Lung (tissue), 12 donors: ENCODE data around the gene TMIGD2. TPM values are rescaled to one million over a fixed set of nuclear protein-coding genes. Genes with fewer than 3 reads are reported as not detected.

Source experiments
- ATAC-seq: fragments of 200-7000 bp; cut with Tn5 transposase; one replicate; pipeline ENCODE4 v1.9.1; 2020; ENCODE audit warnings: moderate number of reproducible peaks; ENCODE audit not compliant: insufficient read depth, low FRiP score
- DNase-seq, 3 donors: peaks; one replicate each; pipeline ENCODE4 v3.0.0-alpha.2; 2013 to 2017
- H3K27ac ChIP-seq, 2 donors: one replicate each; pipeline ENCODE4 v1.5.1; 2013; ENCODE audit warnings: mild to moderate bottlenecking in 2 of 2, moderate library complexity in 2 of 2, control low read depth in 1 of 2, inconsistent platforms in 1 of 2, low read depth in 1 of 2, low read length in 1 of 2
- H3K27me3 ChIP-seq, 3 donors: one replicate each; pipeline ENCODE4 v1.5.1; 2013; ENCODE audit warnings: low read length in 2 of 3; ENCODE audit not compliant: control insufficient read depth in 3 of 3, insufficient read depth in 3 of 3
- H3K36me3 ChIP-seq, 4 donors: one replicate each; pipeline ENCODE4 v1.5.1; 2013; ENCODE audit warnings: low read length in 4 of 4, mild to moderate bottlenecking in 1 of 4, moderate library complexity in 1 of 4; ENCODE audit not compliant: control insufficient read depth in 4 of 4, insufficient read depth in 4 of 4
- H3K4me1 ChIP-seq, 5 donors: one replicate each; pipeline ENCODE4 v1.5.1; 2013; ENCODE audit warnings: low read length in 5 of 5, mild to moderate bottlenecking in 2 of 5, moderate library complexity in 1 of 5; ENCODE audit not compliant: control insufficient read depth in 5 of 5, insufficient read depth in 5 of 5
- H3K4me3 ChIP-seq: one replicate; pipeline ENCODE4 v1.5.1; 2013; ENCODE audit warnings: mild to moderate bottlenecking, control low read depth, moderate library complexity
- H3K9ac ChIP-seq, 2 donors: one replicate each; pipeline ENCODE4 v1.5.1; 2013; ENCODE audit warnings: low read length in 2 of 2, control low read depth in 1 of 2; ENCODE audit not compliant: insufficient read depth in 1 of 2
- H3K9me3 ChIP-seq, 4 donors: one replicate each; pipeline ENCODE4 v1.5.1; 2013; ENCODE audit warnings: low read length in 3 of 4, mild to moderate bottlenecking in 1 of 4, moderate library complexity in 1 of 4; ENCODE audit not compliant: control insufficient read depth in 4 of 4, insufficient read depth in 3 of 4
- CTCF ChIP-seq: IDR thresholded peaks from 2 replicates; pipeline ENCODE4 v1.5.1; 2012; ENCODE audit warnings: mild to moderate bottlenecking; ENCODE audit errors: control extremely low read depth, extremely low read depth
- WGBS, 2 donors: extraction: QIAGEN DNeasy Blood & Tissue Kit; methylation state at CpG; one replicate each; pipeline ENCODE4 v1.1.7; 2013; 5-methylcytosine and 5-hydroxymethylcytosine counted together
- polyA plus RNA-seq, 2 donors: library from polyadenylated mRNA; stranded (reverse); fragments of 200-250 nt; gene quantifications; one replicate each; pipeline ENCODE4 v1.2.1, GENCODE V29; 2013
- total RNA-seq, 2 donors: library from RNA; depleted of rRNA in 1 of 2; stranded (reverse); fragments of >200 nt in 1 of 2; gene quantifications; one replicate each; pipeline ENCODE4 v1.2.1, GENCODE V29; 2014 to 2021
- donor health status: control.
- donor health status: control.
- donor health status: Bipolar disorder and iron deficiency.
- donor health status: healthy.
- donor health status: DM: yes; HTN: yes; CAD: no.

TMIGD2 gene
- total and polyA plus RNA-seq, 4 donors: 0.34 to 1.7 (median 1.1) TPM

DNA sequence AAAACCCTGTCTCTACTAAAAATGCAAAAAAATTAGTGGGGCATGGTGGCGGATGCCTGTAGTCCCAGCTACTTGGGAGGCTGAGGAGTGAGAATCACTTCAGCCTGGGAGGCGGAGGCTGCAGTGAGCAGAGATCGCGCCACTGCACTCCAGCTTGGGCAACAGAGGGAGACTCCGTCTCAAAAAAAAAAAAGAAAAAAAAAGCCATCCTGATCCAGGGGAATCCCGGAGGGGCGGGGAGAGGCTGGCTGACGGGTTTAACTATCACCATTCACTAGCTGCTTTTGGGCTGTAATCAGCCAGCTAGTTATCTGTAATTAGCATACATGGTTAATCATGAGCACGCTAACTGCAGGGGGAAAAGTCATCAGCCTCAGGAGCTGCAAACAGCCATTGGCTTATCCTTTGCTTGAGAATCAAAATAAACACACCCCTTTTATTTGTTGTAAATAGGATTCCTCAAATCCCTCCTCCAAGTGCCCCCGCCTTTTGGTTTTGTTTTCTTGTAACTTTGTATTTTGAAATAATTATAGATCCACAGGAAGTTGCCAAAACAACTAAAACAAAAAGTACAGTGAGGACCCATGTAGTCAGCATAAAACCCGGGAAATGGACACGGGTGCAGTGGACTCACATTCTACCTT is 11.8 kb upstream of the TMIGD2 start:
- DNase-seq: no peak
- peaks cover 0 to 4% (median 0%) of the 10 kb centered on the region in 4 donors for H3K9me3 ChIP-seq
- H3K9ac ChIP-seq: no peak overlapping the region
- TF ChIP-seq CTCF: no peak
- no peaks in the 10 kb centered on the region for H3K4me1 ChIP-seq
- WGBS, 2 donors: 43 to 60% methylated on average over 12 of the region's 12 CpGs
- H3K36me3 ChIP-seq: no peaks in the 10 kb centered on the region
- H3K4me3 ChIP-seq: no peak overlapping the region
- H3K27ac ChIP-seq: no peak overlapping the region
- ATAC-seq: no peak
- no peaks in the 10 kb centered on the region for H3K27me3 ChIP-seq

GRCh38 chr19:4310247-4311121 is 8.3 kb upstream of the TMIGD2 start:
- Histone ChIP-seq H3K36me3 (no peaks in the 10 kb centered on the region), H3K27ac (no peak overlapping the region), H3K4me1 (no peaks in the 10 kb centered on the region), H3K9ac (no peak overlapping the region), H3K27me3 (no peaks in the 10 kb centered on the region), H3K9me3 (peaks cover 0 to 4% (median 0%) of the 10 kb centered on the region in 4 donors), H3K4me3 (no peak overlapping the region)
- no peak for ATAC-seq
- TF ChIP-seq CTCF: no peak
- DNase-seq: no peak
- WGBS, 2 donors: 89 to 91% methylated on average over 22 of the region's 22 CpGs

DNA sequence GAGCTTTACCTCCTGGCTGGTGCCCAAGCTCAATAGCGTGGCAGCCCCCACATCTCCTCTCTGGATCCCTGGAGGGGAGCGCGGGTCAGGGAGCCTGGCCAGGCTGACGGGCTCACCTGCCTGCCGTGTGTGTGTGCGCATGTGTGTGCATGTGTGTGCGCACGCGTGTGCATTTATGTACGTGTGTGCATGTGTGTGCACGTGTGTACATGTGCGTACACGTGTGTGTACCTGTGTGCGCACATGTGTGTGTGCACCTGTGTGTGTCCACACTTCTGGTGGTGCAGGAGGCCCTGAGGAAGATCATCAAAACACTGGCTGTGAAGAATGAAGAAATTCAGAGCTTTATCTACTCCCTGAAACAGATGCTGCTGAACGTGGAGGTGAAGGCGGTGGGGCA is 3.5 kb upstream of the TMIGD2 start:
- no peaks in the 10 kb centered on the region for H3K36me3 ChIP-seq
- H3K9me3 ChIP-seq: peaks cover 0 to 1% (median 0%) of the 10 kb centered on the region in 4 donors
- TF ChIP-seq CTCF: no peak
- no peak for ATAC-seq
- no peaks in the 10 kb centered on the region for H3K4me1 ChIP-seq
- WGBS, 2 donors: 86 to 90% methylated on average over 16 of the region's 16 CpGs
- no peak overlapping the region for H3K9ac ChIP-seq
- H3K27ac ChIP-seq: no peak overlapping the region
- DNase-seq: no peak
- H3K27me3 ChIP-seq: no peaks in the 10 kb centered on the region
- no peak overlapping the region for H3K4me3 ChIP-seq
